ENCODE results near the gene SCYGR3.

Gene SCYGR3

GRCh38 chr2:227613272-227613660 is 1.4 kb downstream of the SCYGR3 start:
- TF ChIP-seq TAF1 (IDR thresholded peaks at IDR 0.05; ENCODE audit: low read depth) (no peak), CREB1 (IDR thresholded peaks at IDR 0.05; ENCODE audit: low read depth) (no peak), EGR1 (IDR thresholded peaks at IDR 0.05) (no peak), TEAD4 (IDR thresholded peaks at IDR 0.05) (no peak), MAX (IDR thresholded peaks at IDR 0.05) (no peak), NFIC (IDR thresholded peaks at IDR 0.05) (no peak), FOXM1 (IDR thresholded peaks at IDR 0.05; ENCODE audit: borderline replicate concordance, low read depth) (no peak)

- TF ChIP-seq REST (IDR thresholded peaks at IDR 0.05; ENCODE audit: low read depth): no peak
- TF ChIP-seq EP300 (IDR thresholded peaks at IDR 0.05; ENCODE audit: borderline replicate concordance): no peak
- no peak for TF ChIP-seq CREB1 (IDR thresholded peaks at IDR 0.05; ENCODE audit: low read depth)
- no peak for TF ChIP-seq FOXM1 (IDR thresholded peaks at IDR 0.05; ENCODE audit: borderline replicate concordance, low read depth)
- no peak for TF ChIP-seq TEAD4 (IDR thresholded peaks at IDR 0.05)
- TF ChIP-seq TCF12 (IDR thresholded peaks at IDR 0.05; ENCODE audit: low read depth): no peak
- TF ChIP-seq RAD21 (IDR thresholded peaks at IDR 0.05; ENCODE audit: low read depth): no peak
- no peak for TF ChIP-seq MAX (IDR thresholded peaks at IDR 0.05)
- TF ChIP-seq ZBTB7A (IDR thresholded peaks at IDR 0.05; ENCODE audit: low read depth): no peak
- no peak for TF ChIP-seq CEBPB (IDR thresholded peaks at IDR 0.05)
- no peak for TF ChIP-seq NFIC (IDR thresholded peaks at IDR 0.05)
- TF ChIP-seq USF1 (IDR thresholded peaks at IDR 0.05): no peak
- TF ChIP-seq TAF1 (IDR thresholded peaks at IDR 0.05; ENCODE audit: low read depth): no peak
- no peak for TF ChIP-seq YY1 (IDR thresholded peaks at IDR 0.05; ENCODE audit: low read depth)
- no peak for TF ChIP-seq EGR1 (IDR thresholded peaks at IDR 0.05)
These were observed 1.9 kb downstream of the SCYGR3 start for GRCh38 chr2:227612546-227613271.

- TF ChIP-seq CREB1 (IDR thresholded peaks at IDR 0.05; ENCODE audit: low read depth): no peak
- TF ChIP-seq YY1 (IDR thresholded peaks at IDR 0.05; ENCODE audit: low read depth): no peak
- TF ChIP-seq EP300 (IDR thresholded peaks at IDR 0.05; ENCODE audit: borderline replicate concordance): no peak
- TF ChIP-seq ZBTB7A (IDR thresholded peaks at IDR 0.05; ENCODE audit: low read depth): no peak
- no peak for TF ChIP-seq TCF12 (IDR thresholded peaks at IDR 0.05; ENCODE audit: low read depth)
These were observed 4.5 kb downstream of the SCYGR3 start for GRCh38 chr2:227610123-227610522.

- TF ChIP-seq MAX (IDR thresholded peaks at IDR 0.05) (no peak), CREB1 (IDR thresholded peaks at IDR 0.05; ENCODE audit: low read depth) (no peak), YY1 (IDR thresholded peaks at IDR 0.05; ENCODE audit: low read depth) (no peak), EP300 (IDR thresholded peaks at IDR 0.05; ENCODE audit: borderline replicate concordance) (no peak), USF1 (IDR thresholded peaks at IDR 0.05) (no peak), FOXM1 (IDR thresholded peaks at IDR 0.05; ENCODE audit: borderline replicate concordance, low read depth) (no peak), REST (IDR thresholded peaks at IDR 0.05; ENCODE audit: low read depth) (no peak), TCF12 (IDR thresholded peaks at IDR 0.05; ENCODE audit: low read depth) (no peak), RAD21 (IDR thresholded peaks at IDR 0.05; ENCODE audit: low read depth) (no peak), NFIC (IDR thresholded peaks at IDR 0.05) (no peak)
These were observed 5.9 kb downstream of the SCYGR3 start for GRCh38 chr2:227608561-227609338.

- TF ChIP-seq EP300 (IDR thresholded peaks at IDR 0.05; ENCODE audit: borderline replicate concordance): no peak
- no peak for TF ChIP-seq TCF12 (IDR thresholded peaks at IDR 0.05; ENCODE audit: low read depth)
- no peak for TF ChIP-seq YY1 (IDR thresholded peaks at IDR 0.05; ENCODE audit: low read depth)
- TF ChIP-seq TAF1 (IDR thresholded peaks at IDR 0.05; ENCODE audit: low read depth): no peak
- no peak for TF ChIP-seq ZBTB7A (IDR thresholded peaks at IDR 0.05; ENCODE audit: low read depth)
- TF ChIP-seq NFIC (IDR thresholded peaks at IDR 0.05): no peak
- TF ChIP-seq MAX (IDR thresholded peaks at IDR 0.05): no peak
- TF ChIP-seq RAD21 (IDR thresholded peaks at IDR 0.05; ENCODE audit: low read depth): no peak
- no peak for TF ChIP-seq TEAD4 (IDR thresholded peaks at IDR 0.05)
- TF ChIP-seq CREB1 (IDR thresholded peaks at IDR 0.05; ENCODE audit: low read depth): no peak
- no peak for TF ChIP-seq EGR1 (IDR thresholded peaks at IDR 0.05)
- TF ChIP-seq REST (IDR thresholded peaks at IDR 0.05; ENCODE audit: low read depth): no peak
- TF ChIP-seq CEBPB (IDR thresholded peaks at IDR 0.05): no peak
- no peak for TF ChIP-seq USF1 (IDR thresholded peaks at IDR 0.05)
- no peak for TF ChIP-seq FOXM1 (IDR thresholded peaks at IDR 0.05; ENCODE audit: borderline replicate concordance, low read depth)
These were observed 6.7 kb downstream of the SCYGR3 start for GRCh38 chr2:227607941-227608340.
